ENCODE data around the gene BMP6.

The BMP6 gene

DNA sequence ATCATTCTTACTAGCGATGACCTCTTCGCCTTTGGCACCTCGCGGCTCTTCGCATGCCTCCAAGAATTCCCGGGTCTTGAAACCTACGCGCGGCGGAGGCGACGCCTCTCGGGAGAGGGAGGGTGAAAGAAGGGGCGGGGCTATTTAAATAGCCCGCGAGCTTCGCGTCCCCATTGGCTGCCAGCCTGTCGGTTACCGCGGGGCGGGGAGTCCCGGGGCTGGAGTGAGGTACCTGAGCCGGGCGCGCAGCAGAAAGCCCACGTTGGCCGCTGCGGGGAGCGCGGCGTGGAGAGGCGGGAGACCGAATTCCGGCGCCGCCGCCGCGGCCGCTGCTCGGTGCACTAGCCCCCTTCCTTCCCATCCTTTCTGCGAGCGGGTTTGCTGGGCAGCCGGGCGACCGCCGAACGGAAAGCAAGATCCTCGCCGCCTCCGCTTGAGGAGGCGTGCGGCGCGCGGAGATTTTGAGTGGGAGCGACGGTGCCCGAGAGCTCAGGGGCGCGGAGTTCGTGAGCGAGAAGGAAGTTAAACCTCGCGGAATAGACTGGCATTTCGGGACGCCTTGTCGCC lies at the start of gene BMP6:
BMP6 (plus strand) TSS at position 251 of the 567 bp plus-strand sequence. CDS start 857 bp downstream, outside the sequence.
- peak in 55 of 58 donors; percentile 14 to 82 (median 64) for DNase-seq

DNA sequence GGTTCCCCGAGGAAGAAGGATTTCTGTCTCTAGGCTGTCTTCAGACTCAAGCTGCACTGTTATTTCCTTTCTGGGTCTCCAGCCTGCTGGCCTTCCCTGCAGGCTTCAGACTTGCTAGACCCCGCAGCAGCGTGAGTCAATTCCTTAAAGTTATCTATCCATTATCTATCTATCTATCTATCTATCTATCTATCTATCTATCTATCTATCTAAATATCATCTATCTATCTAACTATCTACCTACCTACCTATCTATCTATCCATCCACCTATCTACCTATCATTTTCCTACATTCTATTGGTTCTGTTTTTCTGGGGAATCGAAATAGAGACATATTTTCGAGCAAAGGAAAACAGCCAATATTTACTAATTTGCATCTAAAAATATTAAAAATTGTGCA lies 48.7 kb upstream of the BMP6 start:
- DNase-seq: no peak

DNA sequence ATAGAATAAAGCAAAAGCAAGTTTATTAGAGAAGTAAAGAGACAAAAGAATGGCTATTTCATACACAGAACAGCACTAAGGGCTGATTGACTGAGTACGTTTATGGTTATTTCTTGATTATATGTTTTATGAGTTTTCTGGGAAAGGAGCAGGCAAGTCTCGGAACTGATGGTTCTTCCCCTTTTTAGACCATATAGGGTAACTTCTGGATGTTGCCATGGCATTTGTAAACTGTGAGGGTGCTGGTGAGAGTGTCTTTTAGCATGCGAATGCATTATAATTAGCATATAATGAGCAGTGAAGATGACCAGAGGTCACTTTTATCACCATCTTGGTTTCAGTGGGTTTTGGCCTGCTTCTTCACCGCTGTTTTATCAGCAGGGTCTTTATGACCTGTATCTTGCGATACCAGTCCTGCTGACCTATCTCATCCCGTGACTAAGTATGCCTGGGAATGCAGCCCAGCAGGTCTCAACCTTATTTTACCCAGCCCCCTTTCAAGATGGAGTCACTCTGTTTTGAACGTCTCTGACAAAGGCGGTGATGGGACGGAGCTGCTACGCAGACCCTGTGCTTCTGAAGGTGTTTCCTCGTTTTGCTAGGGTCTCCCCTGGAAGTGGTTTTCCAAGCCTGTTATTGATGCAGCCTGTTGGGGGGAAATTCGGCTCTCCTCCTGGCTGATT lies 45.4 kb upstream of the BMP6 start:
- DNase-seq: no peak

DNA sequence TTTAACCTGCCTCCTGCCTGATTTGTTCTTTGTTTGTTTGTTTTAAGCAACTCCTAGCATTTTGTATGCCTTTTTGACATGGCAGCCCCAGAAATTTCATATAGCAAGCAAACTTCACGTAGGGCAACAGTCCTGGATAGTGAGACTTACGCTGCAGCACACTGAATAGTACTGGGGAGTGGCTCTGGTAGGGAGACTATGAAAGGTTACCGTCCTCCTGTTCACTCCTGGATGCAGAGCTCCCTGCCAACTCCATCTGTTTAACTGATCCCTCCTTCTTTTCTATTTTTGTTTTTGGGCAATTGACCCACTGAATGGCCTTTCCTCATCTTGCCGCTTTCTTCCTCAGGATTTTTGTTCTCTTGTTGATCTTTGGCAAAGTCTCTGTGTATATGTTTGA lies 44.5 kb upstream of the BMP6 start:
- no peak for DNase-seq

DNA sequence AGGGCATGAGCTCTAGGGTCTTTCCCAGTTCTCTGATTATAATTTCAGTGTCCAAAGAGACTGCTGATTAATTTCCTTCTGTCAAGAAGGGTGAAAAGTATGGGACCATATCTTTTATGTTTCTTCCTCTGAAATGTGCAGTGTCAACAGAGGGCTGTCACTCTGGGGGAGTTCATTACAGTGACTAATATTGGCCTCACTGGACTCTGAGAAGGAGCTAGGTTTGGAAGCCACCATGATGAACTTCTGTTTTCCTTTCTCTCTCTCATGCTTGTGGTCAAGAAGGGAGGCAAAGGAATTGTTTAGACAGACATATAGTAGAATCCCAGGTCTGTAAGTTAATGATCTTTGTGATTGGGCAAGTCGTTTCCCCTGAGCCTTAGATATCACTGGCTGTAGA lies 41.8 kb upstream of the BMP6 start:
- DNase-seq: no peak

DNA sequence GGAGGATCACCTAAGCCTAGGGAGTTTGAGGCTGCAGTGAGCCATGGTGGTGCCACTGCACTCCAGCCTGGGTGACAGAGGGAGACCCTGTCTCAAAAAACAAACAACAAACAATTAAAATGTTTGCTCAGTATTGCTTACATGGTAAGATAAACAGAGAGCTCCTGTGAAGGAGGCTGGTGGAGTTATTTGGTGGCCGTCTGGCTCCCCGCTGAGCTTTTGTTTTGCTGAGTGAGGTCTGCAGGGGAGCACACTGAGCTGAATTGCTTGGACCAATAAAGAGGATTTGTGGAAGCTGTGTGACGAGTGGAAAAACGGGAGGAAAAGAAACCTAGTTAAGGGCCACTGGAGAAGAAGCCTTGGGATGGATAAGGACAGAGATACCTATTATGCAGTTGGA lies 41.1 kb upstream of the BMP6 start:
- DNase-seq: no peak

DNA sequence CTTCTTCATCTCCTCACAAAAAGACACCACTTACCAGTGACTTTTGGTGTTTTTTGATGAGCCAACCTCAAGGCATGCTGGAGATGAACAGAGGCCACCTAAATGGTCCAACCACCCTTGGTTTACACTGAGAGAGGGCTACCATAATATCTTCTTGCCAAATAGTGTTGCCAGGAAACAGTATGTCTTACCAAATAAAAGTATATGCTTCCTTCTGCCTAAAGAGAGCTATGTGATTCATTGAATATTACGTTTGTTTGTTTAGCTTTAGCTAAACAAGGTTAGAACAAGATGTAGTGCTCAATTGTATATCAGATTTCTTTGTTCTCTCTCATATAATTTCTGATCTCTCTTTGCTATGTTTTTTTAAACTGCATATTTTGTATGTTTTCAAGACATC lies 40.6 kb upstream of the BMP6 start:
- DNase-seq: no peak

DNA sequence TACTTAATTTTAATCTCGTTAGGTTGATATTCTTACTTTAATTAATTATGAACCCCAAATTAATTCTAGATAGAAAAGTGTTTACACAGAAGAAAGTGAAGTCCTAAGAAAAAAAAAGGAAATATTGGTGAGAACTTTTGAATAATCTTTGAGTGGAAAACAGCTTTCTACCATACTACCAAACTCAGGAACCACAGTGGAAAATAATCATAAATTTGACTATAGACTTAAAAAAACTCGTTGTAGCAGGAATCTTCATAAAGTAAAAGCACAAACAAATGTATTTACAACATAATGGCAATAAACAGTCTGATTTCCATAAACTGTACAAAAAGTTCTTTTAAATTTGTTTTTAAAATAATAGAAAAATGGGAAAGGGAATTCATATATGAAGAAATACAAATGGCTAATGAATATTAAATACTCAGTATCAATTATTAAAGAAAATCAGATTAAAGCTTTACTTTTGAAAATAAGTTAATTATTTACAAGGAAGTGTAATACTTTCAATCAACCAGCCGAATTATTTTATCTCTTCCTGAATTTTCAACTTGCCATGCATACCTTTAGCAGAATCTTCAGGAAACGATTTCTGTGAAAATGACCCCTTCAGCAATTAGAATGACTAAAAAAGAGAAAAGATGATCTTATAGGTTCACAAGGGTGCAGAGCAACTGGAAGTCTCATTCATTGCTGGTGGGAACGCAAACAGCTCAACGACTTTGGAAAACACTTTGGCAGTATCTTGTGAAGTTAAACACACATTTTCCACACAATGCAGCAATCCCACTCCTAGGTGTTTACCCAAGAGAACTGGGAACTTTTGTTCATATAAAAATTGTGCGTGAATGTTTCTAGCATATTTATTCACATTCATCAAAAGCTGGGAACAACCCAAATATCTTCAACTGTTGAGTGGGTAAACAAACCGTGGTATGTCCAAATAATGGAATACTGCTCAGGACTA lies 38.5 kb upstream of the BMP6 start:
- no peak for DNase-seq

DNA sequence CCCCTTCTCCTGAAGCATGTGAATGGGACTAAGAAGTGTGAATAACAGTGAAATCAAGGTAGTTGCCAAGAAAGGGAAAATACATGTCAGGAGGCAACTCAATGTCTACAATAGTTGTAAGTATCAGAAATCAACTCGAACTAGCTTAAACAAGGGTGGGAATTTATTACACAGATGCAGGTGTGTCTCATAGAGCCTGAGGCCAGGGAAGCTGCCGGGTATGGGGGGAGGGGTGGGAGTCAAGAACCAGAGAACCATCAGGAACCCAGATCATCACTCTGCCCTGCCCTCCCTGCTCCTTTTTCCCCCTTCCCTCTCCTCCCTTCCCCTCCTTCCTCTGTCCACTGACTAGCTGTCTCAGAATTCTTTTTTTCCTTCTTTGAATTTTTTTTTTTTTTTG lies 34.9 kb upstream of the BMP6 start:
- no peak for DNase-seq

DNA sequence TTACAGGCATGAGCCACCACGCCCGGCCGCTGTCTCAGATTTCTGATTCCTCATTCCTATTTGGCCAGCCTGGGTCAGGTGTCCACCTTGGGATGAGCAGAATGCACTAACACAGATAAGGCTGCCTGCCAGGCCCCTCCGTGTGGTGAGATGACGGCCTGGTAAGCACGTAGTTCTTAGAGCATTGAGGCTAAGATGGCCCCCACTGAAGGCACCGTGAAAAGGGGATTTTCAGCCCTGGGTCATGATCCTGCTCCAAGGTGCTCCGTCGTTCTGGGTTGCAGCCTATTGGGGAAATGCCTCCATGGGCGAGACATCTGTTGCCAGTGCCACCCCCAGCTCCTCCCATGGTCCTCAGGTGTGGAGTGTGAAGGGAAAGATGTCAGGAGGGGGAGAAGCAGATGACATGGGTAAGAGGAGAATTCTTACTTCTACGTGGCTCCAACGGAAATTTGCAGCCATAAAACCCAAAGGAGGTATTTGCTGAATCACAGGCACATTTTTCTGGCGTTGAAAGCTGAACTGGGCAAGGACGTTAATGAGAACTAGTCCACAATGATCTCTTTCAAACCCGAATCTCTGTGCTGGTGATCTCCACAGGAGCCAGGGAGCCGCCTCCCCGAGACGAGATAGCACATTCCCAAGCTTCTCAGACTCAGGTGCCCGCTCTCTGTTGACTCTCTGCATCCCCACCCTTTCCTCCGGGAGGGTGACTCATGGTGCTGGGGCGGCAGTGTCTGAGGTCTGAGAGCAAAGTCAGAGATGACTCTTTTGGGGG lies 34.0 kb upstream of the BMP6 start:
- peak in 1 of 58 donors; percentile 14 for DNase-seq

DNA sequence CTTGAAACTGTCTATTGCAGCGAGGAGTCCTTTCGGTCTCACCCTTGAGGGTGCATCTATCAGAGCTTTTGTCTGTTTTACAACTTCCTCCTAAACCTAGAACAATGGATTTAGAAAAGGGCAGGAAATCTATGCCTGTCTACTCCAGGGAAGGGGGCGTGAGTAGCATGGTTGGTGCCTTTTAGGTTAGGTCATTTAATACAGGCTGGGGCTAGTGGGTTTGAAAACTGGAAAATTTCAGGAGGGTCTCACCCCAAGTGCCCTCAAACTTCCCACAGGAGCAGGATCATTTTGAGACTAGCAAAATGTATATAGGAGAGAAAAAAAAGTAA lies 33.5 kb upstream of the BMP6 start:
- DNase-seq: no peak

DNA sequence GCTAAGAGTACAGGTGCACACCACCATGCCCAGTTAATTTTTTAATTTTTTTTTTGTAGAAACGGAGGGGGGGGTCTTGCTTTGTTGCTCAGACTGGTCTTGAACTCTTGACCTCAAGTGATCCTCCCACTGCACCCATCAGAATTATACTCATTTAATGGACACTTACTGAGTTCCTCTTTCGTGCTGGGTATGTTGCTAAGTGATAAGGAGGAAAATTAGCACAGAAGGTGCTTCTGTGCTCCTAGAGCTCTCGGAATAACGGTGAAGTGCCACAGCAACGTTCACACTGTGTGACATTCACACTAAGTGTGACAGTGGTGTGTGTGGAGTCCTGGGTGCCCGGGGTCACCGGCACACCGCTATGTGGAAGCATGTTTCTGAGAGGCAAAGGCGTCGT lies 32.1 kb upstream of the BMP6 start:
- DNase-seq: no peak

DNA sequence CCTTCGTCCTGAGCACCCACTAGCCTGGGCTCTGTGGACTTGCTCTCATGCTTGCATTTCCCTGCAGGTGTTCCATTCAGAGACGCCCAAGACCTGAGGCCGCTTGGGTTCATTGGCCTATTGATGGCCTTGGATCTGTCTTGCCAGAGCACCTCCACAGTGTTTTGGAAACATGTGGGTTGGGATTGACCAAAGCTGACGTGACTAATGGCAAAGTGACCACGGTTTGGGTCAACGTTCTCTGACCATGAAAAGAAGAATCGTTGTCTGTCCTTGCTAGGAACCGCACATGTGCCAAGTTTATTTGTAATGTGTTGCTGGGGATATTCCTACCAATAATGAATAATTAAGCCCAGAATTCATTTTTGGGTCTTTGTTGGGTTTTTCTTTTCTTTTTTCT lies 29.8 kb upstream of the BMP6 start:
- DNase-seq: no peak

DNA sequence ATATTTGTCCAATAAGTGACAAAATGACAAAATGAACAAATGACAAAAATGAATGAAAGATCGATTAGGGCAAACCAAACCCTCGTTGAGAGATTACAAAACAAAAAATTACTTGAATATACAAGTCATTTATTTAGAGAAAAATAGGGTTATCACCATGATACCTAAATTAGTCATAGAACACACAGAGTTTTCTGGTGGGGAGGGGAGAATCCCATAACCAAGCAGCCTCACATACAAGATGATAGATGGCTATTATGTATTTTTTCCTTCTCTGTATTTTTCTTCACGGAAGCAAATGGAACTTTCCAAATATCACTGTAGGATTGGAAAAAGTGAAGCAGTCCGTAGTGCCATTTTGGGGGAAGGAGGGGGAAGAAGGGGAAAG lies 28.5 kb upstream of the BMP6 start:
- DNase-seq: no peak

DNA sequence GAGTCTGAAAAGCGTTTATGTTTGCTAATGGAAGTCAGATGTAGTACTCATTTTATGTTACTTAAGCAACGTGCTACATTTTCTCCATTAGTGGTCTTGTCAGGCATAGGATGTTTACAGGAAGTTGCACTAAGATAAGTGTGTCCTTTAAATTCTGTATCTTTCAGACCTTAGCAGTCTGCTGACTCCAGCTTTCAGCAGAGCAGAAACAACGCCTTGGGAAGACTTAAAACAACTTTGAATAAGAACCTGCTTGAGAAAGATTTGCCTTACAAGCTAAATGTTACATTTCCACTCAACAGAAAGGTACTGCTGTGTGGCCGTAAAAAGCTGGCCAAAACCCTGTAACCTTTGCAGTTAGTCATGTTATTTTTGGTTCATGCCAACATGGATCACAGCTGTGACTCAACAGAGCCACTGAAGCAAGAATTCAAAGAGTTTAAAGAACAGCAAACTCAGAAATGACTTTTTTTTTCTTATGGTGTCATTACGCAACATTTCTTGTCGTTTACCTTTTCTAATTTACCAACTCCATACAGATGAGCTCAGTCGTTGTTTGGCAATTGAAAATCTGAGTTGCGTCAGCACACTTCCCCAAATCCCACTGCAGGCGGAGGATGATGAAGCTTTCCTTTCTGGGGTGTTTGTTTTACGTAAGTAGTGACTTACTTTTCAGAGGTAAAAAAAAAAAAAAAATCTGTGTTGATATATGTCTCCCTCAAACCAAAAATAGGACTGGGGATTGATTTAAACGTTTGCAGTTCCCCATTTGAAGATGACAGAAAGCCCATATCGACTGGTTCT lies 27.9 kb upstream of the BMP6 start:
- DNase-seq: peak in 1 of 58 donors; percentile 2

DNA sequence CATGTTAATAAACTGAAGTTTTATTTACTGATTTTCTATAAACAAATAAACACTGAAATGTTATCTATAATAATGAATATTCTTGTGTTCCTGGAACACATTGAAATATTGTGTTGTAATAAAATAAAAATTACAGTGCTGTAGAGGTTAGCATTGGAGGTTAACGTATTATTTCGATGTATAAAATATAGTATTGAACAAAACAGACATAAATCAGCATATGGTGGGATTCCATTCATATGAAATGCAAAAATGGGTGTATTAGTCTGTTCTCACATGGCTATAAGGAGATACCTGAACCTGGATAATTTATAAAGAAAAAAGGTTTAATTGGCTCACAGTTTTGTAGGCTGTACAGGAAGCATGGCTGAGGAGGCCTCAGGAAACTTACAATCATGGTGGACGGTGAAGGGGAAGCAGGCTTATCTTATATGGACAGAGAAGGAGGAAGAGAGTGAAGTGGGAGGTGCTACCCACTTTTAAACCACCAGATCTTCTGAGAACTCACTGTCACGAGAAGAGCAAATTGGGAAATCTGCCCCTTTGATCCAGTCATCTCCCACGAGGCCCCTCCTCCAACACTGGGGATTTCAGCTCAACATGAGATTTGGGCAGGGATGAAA lies 24.6 kb upstream of the BMP6 start:
- DNase-seq: no peak

DNA sequence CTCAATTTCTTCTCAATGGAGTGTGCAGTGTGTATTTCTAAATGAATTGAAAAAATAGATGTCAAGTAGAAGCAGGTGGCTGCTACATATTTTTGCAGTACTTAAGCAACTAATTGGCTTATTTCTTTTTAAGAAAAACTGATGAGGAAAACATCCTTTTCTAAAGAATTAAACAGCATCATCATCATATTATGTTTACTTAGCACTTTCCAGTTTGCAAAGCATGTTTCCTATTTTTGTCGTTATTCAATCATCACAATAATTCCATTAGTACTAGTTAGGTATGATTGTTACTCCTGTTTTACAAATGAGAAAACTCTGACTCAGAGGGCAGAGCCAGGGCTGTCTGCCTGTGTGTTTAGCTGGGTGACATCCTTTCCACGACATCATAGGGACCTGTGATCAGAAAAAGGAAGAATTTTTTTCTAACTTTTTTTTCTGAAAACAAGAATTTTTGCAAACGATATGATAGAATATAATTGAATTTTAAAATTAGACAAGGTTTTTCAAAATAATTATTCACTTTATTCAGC lies 22.7 kb upstream of the BMP6 start:
- DNase-seq: no peak

DNA sequence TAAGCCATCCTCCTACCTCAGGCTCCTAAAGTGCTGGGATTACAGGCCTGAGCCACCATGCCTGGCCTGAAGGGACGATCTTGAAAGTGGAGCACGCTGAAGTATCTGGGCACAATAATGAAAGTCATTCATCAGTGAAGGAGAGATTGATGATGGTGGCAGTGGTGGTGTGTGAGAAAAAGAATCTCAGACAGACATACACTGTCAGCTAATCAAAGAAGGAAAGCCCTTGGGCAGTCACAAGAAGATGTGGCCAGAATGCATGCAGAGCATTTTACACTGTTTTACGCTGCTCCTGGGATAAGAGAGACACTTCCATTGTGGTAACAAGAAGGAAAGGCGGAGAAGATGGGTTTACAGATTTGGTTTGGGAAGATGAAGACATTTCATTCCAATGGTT lies 20.4 kb upstream of the BMP6 start:
- DNase-seq: no peak

DNA sequence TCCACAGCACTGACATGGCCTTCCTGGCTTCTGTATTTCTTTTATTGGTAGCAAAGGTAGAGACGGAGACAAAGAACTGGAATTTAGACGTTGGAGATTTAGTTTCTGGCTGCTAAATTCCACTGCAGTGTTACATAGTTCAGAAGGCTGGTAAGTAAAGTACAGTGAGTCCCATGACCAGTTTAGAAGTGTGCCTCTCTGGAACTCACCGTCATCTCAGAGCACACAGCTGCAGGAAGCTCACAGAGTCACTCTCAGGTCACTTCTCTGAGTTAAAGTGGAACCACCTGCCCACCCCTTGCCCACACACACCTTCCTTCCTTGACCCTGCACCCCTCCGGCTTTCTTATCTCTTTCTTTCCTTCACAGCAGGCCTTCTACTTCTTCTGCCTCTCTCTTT lies 19.6 kb upstream of the BMP6 start:
- no peak for DNase-seq

DNA sequence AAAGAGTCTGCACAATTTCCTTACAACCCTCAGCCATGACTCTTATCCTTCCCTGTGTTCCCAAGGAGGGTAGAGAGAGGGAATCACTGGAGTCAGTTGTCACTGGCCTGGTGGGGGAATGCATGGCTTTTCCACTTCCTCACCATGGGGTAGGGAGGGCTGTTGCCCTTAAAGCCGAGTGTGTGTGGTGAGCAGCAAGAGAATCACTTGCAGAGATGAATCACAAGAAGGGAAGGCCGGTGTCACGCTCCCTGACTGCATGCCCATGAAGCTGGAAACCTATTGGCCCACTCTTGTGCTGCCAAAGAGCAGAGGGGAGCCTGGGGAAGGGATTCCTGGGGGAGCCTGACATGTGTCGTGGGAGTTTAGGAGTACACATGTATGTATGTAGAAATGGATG lies 18.1 kb upstream of the BMP6 start:
- DNase-seq: no peak
